CD1c-positive myeloid dendritic cell (primary cell): ENCODE measurements around the gene HOXC9.

Experiments
- DNase-seq: peaks from one replicate; pipeline ENCODE4 v3.0.0-alpha.2; 2016; ENCODE audit errors: extremely low spot score

Gene HOXC9

DNA sequence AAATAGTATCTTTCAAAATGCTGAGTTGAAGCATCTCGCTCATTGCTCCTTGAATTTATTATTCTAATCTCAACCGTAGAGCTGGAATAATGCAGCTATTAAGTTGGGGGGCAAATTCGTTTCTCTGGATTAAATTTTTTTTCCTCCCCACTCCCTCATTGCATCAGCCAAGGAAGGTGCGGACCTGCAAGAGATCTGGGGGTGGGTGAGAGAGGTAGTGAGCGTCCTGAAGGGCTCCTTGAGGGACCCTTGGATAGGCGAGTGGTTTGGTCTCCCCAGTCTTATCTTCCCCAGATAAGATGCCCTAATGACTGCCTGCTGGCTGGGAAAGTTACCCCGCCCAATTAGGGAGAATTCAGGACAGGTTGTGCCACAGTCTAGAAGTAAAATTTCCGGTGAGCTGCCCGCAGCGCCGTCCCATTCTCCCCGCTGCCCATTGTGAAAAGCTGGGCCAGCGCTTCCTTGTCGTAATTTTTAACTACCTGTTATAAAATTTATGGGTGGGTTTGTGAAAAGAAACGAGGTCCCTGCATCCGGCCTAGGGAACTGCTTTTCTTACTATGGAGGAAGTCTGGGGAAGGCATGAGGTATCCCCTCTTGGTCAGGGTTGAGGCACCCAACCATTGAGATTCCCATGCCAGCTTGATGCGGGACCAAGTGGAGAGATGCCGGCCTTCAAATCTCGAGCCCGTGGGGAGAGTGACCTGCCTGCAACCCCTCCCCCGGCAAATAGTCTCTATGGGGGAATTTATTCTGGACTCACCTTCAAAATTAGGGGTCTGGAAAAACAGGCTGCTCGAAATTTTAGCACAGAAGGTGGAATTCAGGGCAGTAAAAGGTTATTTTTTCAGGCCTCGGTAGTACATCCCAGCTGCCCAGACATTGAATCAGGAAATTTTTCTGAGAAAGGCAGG is 15.3 kb downstream of the HOXC9 start:
- DNase-seq: no peak

DNA sequence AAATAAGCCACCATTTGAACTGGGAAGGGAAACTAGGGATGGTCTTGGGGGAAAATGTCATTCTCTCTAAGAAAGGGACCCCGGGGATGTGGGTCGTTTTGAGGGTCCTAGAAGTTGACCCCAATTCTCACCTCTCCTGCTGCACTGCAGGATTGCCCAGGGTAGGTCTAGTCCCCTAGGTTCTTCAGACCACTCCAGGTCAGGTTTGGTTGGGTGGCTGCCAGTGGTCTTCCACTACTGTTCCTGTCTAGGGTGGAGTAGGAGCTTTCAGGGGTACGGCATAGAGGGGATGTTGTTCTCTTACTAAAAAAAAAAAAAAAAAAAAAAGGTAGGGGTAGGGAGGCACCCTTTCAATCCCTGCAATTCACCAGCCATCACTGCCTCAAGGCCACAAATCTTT is 16.1 kb downstream of the HOXC9 start:
- DNase-seq: no peak

DNA sequence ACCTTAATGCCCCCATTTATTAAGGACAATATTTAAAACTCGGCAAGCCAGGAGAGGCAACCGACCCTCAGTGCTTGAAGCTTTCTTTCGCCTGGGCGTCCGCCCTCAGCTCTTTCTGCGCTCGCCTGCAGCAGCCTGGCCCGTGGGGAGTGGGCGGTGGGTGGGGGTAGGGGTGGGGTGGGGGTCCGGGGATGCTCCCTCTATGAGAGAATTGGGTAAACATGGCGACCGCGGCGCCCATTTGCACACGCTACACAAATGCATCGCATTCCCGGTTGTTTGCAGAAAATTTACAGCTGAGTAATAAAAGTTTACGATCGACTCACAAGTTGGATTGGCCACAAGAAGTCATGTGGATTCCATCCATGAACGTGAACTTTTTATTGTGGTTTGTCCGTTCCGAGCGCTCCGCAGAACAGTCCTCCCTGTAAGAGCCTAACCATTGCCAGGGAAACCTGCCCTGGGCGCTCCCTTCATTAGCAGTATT is 16.6 kb downstream of the HOXC9 start:
- DNase-seq: no peak

DNA sequence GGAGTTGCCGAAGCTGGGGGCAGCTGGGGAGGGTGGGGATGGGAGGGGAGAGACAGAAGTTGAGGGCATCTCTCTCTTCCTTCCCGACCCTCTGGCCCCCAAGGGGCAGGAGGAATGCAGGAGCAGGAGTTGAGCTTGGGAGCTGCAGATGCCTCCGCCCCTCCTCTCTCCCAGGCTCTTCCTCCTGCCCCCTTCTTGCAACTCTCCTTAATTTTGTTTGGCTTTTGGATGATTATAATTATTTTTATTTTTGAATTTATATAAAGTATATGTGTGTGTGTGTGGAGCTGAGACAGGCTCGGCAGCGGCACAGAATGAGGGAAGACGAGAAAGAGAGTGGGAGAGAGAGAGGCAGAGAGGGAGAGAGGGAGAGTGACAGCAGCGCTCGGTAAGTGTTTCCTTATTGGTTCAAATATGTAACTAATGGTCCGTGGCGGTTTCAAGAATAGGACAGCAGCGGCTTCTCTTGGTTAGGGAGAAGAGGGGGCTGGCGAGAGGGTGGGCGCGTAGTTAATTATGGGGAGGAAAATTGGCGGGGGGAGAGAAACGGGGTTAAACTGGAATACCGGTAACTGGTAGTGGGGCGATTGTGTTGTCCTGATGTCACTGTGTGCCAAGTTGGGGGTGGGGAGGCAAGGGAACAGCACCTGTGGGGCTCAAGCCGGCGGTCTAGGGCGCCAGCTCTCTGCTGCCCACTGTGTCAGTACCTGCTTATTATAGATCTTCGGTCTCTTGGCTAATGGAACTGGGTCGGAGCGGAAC is 17.2 kb downstream of the HOXC9 start:
- DNase-seq: no peak

DNA sequence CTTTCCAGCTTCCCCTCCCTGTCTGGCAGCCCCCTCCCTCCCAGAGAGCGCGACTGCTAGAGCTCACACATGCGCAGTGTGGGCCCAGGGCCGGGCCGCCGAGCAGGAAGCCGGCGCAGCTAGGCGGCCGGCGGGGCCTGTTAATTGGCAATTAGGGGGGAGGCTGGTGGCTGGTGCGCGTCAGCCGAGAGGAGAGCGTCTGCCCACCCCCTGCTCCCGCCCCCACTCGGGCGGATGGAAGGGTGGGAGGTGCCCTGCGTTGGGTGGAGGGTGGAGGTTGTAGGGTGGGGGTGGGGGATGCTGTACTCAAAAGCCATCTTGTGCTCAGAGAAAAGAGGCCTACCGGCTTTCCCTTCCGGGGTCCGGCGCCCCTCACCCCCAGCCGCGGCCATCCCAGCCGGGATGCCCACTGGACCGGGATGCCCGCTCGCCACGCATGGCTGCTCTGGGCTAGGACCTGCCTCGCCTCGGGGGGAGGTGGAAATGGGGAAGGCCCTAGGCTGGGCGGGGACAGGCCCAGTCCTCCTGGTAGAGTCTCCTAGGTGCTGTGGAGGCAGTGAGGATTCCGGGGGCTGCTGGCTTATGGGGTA is 18.0 kb downstream of the HOXC9 start:
- DNase-seq: peak; percentile 53

DNA sequence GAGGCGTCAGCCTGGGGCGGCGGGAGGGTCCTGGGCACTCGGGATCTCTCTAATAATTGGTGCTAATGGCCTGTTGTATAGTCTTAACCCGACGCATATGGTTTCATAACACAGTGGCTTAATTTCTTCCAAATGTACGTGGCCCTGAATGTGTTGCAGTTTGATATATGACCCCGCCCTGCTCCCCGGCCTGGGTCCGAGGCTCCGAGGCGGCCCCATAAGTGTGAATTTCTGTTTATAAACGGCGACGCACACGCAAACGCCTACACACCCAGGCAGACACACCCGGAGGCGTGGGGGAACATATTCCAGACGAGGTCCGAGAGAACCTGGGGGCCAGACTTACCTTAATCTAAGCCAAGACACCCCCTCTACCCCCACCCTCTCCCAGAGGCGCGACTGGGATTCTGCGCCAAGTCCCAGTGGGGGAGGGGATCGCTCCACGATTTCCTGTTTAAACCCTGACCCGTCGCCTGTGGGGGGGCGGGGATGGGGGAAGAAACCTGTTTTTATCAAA is 18.6 kb downstream of the HOXC9 start:
- DNase-seq: no peak

DNA sequence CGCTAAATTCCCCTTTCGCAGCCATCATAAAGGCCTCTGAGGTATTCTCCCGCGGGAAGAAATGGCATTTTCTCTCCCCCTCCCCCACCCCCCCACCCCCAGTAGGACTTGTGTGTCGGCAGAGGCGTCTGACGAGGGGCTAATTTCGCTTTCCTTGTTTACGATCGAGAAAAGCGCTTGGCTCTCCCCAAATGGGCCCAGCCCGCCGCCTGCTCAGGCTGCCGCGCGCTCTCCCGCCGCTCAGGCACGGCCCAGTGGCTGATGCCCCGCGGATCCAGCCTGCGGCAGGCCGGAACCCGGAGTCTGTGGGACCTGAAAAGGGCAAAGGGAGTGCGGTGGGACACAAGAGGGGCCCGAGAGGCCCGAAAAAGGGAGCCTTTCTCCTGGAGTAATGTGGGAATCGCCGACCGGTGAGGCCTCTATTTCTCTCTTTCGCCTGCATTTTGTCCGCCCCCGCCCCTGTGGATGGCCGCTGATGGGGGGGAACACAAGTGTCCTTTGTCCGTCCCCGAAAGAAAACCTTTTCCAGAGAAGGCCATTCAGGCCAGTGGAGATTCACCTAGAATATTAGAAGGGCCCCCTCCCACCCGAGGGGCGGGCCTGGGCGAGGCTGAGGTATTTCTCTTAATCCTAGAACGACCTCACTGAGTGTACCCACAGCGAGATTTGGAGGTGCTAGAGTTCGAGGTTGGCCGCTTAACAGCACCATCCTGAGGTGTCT is 19.3 kb downstream of the HOXC9 start:
- DNase-seq: no peak

DNA sequence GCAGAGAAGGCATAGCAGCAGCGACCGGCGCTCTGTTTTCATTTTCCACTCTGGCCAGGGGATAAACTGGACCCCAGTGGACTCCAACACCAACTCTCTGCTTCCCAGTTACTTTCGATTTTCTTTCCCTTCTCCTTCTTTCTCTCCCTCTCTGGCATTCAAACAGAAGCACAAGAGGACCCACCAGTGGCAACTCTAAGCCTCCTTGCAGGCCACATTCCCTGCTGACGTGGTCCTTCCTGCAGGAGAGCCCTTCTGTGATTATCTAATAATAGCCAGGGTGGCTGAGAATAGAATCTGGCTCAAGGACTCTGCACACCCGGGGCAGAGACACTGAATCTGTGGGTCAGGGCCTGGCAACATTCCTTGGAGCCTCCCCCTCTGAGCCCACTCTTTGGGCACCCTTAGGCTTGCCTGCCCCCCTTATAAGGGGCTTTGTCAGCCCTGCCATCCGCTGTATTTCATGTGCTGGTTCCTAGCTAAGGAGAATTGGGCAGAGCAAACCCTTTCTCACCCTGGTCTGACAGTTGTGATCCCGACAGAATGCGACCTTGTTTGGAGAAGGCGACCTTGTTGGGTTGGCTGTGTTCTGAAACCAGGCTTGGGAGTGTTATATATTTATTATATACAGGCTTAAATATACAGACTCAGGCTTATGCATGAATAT is 20.1 kb downstream of the HOXC9 start:
- DNase-seq: no peak

DNA sequence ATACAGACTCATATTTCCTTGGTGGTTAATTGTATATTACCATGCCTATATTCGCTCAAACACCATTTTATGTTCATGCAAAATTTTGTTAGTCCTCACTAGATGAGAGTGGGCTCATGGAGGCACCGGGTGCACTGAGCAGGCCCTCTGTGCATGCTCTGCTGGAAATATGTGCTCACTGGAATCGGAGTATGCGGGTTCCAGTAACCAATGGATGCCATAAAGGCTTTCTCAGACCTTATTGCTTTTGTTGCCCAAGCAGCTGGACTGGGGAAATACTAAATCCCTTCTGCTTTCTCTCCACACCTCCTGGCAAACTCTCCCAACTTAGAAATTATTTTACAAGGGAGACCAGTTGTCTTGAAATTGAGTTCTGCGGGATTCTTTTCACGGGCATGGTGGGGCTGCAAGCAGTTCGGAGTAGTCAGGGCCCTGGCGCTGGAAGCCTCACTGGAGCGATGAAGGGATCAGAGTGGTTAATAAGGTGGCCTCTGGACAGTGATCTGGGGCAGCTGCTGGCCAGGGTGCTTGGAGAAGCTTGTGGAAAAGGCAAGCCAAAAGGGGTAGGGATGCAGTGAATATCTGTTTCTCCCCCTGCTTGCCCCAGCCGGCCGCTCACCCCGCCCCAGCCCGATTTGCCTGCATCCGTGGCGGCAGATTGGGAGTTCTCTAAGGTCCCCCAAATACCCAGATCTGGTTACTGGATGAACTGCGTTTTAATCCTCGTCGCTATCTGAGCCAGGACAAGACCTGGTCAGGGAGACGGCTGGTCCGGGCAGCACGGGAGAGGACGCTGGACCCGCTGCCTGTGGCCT is 20.8 kb downstream of the HOXC9 start:
- no peak for DNase-seq

DNA sequence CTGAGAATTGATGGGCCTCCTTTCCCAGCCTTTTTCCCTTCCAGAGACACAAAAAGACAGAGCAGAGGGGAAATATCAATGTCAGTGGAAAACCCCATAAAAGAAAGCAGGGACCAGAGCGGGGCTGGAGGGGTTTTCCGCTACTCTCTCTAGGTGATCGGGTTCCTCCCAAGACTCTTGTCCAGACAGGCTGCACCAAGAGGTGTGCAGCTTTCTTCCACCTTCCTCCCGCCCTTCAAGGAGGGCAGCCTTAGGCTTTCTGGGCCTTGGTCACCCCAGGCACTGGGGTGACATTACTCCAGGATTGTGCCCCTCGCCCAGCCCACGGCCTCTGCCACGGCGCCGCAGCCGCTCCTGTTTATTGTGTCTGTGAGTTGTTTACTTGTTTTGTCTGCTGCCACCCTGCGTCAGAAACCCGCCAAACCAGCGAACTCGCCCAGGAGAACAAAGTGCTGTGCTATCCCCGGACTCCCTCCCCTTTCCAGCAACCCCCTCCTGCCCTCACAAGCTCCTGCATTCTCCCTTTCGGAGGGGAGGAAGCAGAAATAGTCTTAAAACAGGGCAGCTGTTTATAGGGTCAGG is 21.6 kb downstream of the HOXC9 start:
- no peak for DNase-seq

DNA sequence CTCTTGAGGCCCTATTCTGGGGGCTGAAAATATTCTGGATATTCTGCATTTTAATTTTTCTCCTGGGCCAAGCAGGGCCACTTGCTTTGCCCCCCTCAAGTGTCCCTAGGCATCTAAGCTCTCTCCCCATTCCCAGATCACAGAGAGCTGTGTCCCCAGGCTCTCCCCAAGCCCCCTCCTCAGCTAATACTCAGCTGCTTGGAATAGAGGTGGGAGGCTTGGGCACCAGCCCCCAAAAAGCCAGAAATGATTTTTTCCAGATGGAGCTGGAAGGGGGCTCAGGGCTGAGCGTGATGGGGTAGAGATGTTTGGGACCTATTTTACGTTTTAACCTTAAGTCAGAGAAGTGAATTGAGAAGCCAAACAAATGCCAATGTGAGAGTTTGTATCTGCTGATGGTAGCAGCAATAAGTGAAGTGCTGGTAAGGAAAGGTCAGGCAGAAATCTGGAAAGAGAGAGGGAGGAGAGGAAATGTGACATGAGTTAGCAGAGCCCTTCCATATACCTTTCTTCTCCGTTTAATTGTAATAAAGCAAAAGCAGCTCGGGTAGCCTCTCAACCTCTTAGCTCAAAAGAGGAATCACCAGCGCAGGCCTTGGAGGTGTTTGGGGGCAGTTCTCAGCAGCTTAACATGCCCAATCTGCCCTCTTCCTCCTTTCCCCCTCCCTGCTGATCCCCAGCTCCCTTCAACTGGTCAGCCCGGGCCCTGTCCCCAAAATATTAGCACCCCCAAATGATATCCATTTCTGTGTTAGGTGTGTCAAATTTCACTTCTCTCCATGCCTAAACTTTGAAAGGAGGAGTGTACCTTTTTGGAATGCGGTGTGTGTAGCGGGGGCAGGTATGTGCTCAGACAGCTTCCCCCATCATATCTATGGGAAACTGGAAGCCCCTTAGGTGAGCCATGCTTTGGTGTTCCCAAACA is 23.3 kb downstream of the HOXC9 start:
- no peak for DNase-seq

DNA sequence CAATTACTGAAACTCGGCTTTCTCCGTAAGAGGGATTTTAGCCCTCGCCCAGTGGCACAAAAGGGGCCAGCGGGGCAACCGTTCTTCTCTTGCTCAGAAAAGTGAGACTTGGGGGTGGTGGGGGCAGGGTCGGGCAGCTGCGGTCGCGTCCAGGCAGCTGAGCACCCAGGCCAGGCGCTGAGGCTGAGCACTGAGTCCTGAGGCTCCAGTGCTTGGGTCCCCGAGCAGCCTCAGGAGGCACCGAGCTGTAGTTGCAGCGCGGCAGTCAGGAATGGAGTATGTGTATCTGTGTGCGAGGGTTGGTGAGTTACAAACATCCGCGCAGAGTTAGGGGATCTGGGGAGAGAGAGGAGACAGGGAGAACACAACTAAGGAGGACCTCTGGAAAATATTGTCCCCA is 24.2 kb downstream of the HOXC9 start:
- DNase-seq: no peak

DNA sequence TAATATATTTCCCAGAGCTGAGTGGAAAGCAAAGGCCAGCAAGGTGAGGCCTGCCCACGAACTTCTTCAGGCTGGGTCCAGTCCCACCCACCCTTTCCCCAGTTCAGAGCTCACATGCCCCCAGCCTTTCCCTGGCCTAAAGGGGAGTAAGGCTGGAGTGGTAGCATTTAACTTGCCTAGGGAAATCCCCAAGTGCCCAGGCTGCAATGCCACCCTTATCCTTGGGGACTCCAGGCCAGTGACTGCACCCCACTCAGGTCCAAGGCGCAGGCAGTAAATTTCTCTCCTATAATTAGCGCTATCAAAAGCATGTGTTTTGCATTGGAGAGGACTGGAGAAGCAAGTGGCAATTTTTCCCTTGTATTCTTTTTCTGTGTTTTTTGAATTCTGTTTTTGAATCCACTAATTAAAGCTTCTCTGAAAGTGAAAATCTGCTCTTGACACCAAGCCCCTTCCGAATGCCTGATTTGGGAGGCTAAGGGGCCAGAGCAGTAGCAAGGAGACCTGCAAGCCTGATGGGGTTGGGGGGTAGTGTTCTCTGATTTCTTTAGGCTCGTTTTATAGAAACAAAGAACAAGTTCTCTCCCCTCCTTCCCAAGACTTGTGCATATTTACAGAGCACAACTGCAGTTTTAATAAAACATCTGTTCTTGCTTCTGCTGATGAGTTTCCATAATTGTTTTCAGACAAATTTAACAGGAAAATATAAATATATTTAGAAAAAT is 24.8 kb downstream of the HOXC9 start:
- no peak for DNase-seq

DNA sequence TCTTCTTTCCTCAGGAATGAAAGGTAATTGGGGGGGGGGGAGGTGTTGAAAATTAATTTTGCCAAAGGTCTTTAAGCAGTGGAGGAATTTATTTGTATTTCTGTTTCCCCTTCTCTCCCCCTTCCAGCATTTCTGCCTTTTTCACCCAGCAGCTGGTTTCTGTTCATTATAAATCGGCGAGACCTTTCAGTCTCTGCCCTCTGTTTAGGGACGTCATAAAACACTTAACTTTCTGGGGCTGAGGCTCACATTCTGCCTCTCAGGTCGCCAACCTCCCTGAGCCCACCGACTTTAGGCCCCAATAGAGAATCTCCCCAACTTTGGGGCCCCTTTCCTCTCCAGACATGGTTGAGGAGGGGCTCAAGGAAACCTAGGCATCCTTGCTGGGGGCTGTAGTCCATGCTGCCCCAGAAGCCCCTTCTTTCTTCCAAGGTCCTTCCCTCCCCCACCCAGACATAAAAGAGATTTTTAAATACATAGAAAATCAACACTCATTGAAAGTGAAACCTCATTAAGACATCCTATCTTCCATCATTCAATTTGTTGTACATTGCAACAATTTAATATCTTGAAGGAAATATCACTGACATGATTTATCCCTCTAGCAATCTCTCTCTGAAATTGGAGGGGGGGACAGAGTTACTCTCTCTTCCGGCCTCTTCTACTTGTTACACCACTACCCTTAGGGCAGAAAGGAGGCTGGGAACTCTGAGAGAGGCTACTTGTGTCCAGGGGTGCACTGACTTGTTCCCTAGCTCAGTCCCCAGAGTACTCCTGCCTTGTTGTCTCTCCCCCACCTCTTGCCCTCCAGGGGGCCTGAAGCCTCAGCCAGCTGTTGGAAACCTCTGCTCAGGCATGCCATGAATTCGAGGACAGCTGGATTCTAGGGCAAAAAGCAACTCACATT is 25.8 kb downstream of the HOXC9 start:
- DNase-seq: no peak

DNA sequence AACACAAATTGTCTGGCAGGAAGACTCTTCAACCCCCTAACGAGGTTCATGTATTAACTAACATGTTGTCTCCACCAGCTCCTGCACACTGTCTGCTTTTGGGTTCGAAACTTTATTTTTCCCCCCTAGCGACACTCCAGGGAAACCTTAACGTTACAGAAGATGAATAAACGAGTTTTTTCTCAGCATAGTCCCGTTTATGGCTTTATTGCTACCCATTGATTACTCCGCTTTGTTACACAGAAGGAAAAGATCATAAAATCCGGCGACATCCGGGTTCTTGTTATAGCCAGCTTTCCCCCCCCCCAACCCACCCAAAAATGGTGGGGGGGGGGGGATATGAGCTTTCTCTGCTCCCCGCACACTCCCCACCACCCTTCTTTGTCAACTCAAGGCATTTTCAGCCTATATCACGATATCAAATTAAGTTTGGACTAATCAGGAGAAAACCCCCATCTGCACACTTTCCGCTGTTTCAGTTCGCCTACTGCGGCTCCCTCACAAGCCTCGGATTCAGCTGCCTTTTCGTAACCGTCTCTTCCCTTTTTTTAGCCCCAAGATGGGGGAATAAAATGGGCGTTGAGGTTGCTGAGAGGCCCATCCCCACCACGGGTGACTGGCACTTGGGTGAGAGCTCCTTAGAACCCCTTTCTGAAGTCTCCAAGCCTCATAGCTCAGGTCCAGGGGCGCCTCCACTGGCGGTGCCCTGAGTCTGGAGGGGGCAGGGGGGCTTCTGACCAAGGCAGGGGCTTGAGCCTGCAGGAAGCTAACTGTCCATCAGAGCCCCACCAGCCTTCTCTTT is 26.9 kb downstream of the HOXC9 start:
- DNase-seq: no peak

DNA sequence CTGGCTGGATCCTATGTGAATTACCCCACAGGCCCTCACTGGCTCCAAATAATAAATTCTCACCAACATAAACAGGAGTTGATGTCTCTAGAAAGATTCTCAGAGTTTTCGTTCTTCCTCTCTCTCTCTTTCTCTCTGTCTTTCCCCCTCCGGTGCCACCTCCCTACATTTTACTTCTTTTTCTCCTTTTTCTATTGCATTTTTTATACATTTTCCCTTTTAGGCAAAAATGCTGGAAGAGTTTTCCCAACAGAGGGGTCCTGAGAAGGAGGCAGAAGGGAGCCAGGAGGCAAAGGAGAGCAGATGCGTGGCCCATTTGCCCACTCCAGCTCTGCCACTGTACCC is 27.5 kb downstream of the HOXC9 start:
- DNase-seq: no peak
